Activated CD4-positive, CD25-positive, alpha-beta regulatory T cell treated with anti-CD3 and anti-CD28 coated beads, Interleukin-2, amount 50 U/mL, for 24 hours (primary cell): ENCODE measurements around the gene NFKBIE.

ENCODE experiments used
- ATAC-seq, 2 donors: fragments of 150-1000 bp; cut with Tn5 transposase; one replicate each; pipeline ENCODE4 v1.10.0; 2021; ENCODE audit warnings: mild to moderate bottlenecking in 1 of 2, moderate library complexity in 1 of 2

Gene NFKBIE

GRCh38 chr6:44297063-44298038, 32.0 kb upstream of the NFKBIE start:
- ATAC-seq = peak; percentile 71 to 82

GRCh38 chr6:44294832-44295791, 29.8 kb upstream of the NFKBIE start:
- no peak for ATAC-seq

DNA sequence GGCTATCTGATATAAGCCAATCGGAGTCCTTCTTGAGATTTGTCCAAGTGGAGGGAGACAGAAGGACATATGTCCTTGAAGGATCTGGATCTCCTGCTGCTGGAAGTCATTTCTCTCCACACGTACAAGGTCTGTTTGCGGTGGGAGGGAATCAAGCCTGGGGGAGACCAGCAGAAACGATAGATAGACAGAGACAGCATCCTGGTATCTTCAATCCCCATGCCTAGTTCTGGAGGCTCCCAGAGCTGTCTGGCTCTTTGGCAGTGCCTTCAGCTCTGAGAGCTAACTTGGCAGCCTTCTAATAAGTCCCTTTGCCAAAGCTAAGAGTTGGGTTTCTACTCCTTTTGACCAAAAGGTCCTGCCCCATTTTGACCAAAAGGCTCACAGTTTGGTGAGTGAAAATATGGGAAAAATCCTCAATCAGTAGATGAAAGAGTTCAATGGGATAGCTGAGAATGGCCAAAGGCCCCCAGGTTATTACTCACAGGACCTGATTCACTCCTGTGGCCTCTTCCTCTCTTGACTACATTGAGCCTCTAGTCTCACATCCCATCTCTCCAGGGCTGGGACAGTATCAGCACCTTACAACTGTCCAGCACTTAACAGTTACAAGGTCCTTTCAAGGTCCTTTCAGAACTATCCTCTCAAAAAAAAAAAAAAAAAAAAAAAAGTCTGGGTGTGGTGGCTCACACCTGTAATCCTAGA, 27.5 kb upstream of the NFKBIE start:
- no peak for ATAC-seq

GRCh38 chr6:44291841-44292240, 26.5 kb upstream of the NFKBIE start:
- no peak for ATAC-seq

- no peak for ATAC-seq
These were observed 24.4 kb upstream of the NFKBIE start for GRCh38 chr6:44289726-44290260.

GRCh38 chr6:44286747-44287146, 21.4 kb upstream of the NFKBIE start:
- ATAC-seq = no peak

DNA sequence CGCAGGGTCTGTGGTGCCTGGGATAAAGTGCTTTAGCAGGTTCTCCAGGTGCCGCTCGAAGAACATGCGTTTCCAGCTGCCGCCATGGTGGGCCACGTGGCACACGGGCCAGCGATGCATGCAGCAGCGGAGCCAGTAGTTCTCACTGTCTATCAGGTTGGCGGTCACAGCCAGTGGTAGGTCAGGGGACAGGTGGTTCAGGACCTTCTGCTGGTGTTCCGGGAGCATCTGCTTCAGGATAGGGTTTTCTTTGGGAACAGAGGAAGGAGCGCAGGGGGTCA, 20.9 kb upstream of the NFKBIE start:
- ATAC-seq = no peak

DNA sequence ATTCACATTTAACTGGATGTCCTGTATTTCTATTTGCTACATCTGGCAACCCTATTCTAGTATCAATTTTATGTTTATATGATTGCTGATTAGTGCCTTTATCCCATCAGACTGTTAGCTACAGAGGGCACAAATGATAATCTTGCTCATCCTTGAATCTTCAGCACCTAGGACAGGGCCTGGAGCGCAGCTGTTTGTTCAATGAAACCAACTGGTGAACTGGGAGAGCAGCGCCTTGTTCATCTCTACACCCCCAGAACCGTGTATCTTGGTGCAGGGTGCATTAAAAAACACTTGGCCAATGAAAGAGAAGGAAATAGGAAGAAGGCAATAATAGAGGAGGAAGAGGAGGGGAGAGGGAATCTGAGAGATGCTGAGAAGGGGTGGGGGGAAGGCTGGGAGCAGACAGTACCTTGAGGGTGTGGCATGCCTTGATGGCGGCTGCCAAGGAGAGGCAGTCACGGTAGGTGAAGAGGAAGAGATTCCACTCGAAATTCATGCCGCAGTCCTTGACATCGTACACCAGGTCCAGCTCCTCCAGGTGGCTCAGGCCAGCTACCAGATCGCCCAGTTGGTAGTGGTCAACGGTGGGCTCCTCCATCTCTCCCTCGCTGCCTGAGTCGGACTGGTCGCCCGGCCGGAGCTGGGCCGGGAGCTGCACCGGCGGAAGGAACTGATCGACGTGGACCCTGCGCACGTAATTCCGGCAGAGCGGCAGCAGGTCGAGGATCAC, 20.4 kb upstream of the NFKBIE start:
- no peak for ATAC-seq

GRCh38 chr6:44284867-44285266, 19.5 kb upstream of the NFKBIE start:
- ATAC-seq = no peak

GRCh38 chr6:44284121-44284520, 18.8 kb upstream of the NFKBIE start:
- ATAC-seq = no peak

DNA sequence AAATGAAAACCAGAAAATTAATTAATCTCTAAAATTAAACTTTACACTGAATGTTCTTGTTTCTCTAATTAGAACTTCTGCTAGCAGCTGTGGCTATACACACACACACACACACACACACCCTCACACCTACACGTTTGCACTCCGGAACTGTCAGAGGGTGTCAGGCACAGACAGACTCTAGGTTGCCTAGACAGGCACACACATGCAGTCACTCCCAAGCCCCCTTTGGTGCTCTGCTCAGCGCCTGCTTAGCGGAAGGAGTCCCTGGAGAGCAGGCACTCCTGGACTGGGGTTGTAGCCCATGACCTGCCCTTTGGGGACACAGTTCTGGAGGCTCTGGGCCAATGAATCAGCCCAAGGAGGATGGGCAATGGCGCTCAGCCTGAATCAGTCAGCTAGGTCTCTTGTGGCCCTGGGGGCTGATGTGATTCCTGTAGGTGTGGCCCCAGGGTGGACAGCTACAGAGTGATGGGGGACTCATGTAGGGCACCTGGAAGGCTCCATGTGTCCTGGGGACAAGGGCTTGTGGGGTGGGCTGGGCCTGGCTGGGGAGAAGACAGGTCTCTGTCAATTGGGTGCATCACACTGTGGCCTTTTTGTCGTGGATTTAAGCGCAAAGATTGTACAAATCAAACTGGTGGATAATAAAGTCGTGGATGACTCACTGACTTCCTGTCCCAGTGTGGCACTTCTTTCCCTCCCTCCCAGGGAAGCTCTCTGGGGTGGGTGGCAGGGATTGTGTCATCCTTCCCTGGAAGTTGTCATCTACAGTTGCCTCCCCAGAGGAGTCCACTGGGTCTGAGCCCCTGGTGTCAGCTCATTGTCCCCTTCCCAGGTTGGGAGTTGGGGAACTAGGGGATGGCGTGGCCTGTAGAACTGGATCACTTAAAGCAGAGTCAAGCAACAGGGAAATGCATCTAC, 13.7 kb upstream of the NFKBIE start:
- no peak for ATAC-seq

DNA sequence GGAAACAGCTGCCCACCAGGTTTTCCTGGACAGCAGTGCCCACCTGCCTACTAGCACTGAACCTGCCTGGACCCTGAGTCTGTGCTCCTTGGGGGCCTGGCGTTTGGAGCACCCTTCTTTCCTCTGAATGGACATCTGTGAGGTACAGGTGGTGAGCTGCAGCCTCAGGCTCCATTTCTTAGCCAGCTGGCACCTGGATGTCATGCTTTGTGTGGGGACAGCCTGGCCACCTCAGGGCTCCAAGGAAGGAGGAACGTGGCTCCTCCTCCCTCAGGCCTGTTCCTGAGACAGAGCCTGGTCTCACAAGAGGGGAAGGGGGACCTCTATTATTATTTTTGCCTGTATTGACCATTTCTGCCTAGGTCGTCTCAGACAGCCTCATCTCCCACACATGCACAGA, 13.0 kb upstream of the NFKBIE start:
- no peak for ATAC-seq

DNA sequence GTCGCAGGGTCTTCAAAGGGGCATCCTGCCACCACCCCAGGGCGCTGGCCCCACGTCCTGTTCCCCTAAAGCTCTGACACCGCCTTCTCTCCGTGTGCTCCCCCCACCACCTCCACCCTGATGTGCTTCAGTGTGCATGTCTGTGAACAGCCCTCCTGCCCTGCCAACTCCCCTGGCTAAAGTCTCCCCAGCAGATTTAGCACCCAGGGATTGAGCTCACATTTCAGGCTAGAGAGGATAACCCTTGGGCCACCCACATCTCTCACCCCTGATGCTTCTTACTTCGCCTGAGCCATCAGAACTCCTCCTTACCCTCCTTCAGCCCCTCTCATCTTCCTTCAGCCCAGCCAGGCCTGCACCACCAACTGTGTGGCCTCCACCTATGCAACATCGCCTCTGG, 12.4 kb upstream of the NFKBIE start:
- no peak for ATAC-seq

GRCh38 chr6:44276667-44277640, 11.6 kb upstream of the NFKBIE start:
- ATAC-seq = no peak

DNA sequence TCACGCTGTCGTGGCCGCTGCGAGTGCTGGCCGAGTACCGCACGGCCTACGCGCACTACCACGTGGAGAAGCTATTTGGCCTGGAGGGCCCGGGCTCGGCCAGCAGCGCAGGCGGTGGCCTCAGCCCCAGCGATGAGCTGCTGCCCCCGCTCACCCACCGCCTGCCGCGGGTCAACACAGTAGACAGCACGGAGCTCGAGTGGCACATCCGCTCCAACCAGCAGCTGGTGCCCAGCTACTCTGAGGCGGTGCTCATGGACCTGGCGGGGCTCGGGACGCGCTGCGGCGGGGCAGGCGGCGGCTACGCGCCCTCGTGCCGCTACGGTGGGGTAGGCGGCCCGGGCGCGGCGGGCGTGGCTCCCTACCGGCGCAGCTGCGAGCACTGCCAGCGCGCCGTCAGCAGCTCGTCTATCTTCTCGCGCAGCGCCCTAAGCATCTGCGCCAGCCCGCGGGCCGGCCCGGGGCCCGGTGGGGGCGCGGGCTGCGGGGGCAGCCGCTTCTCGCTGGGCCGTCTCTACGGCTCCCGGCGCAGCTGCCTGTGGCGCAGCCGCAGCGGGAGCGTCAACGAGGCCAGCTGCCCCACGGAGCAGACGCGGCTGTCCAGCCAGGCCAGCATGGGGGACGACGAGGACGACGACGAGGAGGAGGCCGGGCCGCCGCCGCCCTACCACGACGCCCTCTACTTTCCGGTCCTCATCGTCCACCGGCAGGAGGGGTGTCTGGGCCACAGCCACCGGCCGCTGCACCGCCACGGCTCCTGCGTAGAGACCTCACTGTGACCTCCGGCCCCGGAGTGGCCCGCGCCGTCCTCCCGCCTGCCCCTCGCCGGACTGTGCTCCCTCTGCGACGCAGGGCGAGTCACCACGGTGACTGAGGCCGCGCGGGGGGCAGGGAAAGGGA, 10.6 kb upstream of the NFKBIE start:
- peak; percentile 61 to 66 for ATAC-seq

- no peak for ATAC-seq
These were observed 10.0 kb upstream of the NFKBIE start for GRCh38 chr6:44275271-44275748.

- no peak for ATAC-seq
These were observed 8.3 kb upstream of the NFKBIE start for GRCh38 chr6:44273617-44274016.

GRCh38 chr6:44272999-44273566, 7.7 kb upstream of the NFKBIE start:
- ATAC-seq = no peak
